GM10266 (cell line): ENCODE results near the gene MYO18B.

ENCODE experiments used
- DNase-seq: peaks from one replicate; pipeline ENCODE4 v3.0.0; 2012; ENCODE audit errors: extremely low spot score
- CTCF ChIP-seq: IDR thresholded peaks from 2 replicates; pipeline ENCODE4 v1.5.1; 2012; ENCODE audit warnings: mild to moderate bottlenecking, low read depth; ENCODE audit not compliant: control insufficient read depth, insufficient read depth; ENCODE audit errors: missing control alignments

Gene MYO18B

GRCh38 chr22:25716637-25717036, 25.4 kb upstream of the MYO18B start:
- TF ChIP-seq CTCF: no peak
- no peak for DNase-seq

- no peak for DNase-seq
- TF ChIP-seq CTCF: no peak
These were observed 23.7 kb upstream of the MYO18B start for GRCh38 chr22:25718135-25718840.

GRCh38 chr22:25722223-25722622, 19.8 kb upstream of the MYO18B start:
- TF ChIP-seq CTCF: no peak
- no peak for DNase-seq

- DNase-seq: no peak
- TF ChIP-seq CTCF: no peak
These were observed 19.4 kb upstream of the MYO18B start for GRCh38 chr22:25722626-25723025.

GRCh38 chr22:25726241-25726640, 15.7 kb upstream of the MYO18B start:
- DNase-seq: no peak
- no peak for TF ChIP-seq CTCF

GRCh38 chr22:25728071-25728470, 13.9 kb upstream of the MYO18B start:
- no peak for DNase-seq
- TF ChIP-seq CTCF: no peak
